Suprapubic skin (tissue), 4 donors: Measurements from ENCODE around the gene FSCN2. TPM values are rescaled to one million over a fixed set of nuclear protein-coding genes. Genes with fewer than 3 reads are reported as not detected.
A peak's percentile ranks its signal among the peaks of the same experiment; 100 is the strongest.

ENCODE experiments used
- DNase-seq, 2 donors: peaks; one replicate each; pipeline ENCODE4 v3.0.0-alpha.2; 2019; ENCODE audit warnings: low spot score in 2 of 2
- H3K27ac ChIP-seq: fragments of 200-600 bp; sonication (generic); one replicate; pipeline ENCODE4 v1.5.1; 2019
- H3K27me3 ChIP-seq: fragments of 200-600 bp; sonication (generic); one replicate; pipeline ENCODE4 v1.5.1; 2019
- H3K36me3 ChIP-seq: fragments of 200-600 bp; sonication (generic); one replicate; pipeline ENCODE4 v1.5.1; 2019
- H3K4me1 ChIP-seq: fragments of 200-600 bp; sonication (generic); one replicate; pipeline ENCODE4 v1.5.1; 2019
- H3K4me3 ChIP-seq: fragments of 200-600 bp; sonication (generic); one replicate; pipeline ENCODE4 v1.5.1; 2019; ENCODE audit warnings: mild to moderate bottlenecking
- H3K9me3 ChIP-seq: fragments of 200-600 bp; sonication (generic); one replicate; pipeline ENCODE4 v1.5.1; 2019
- CTCF ChIP-seq, 2 donors: fragments of 200-600 bp in 1 of 2; fragments of 450-650 bp in 1 of 2; sonication (generic) in 1 of 2; IDR thresholded peaks; one replicate each; pipeline ENCODE4 v1.5.1; 2016 to 2019; ENCODE audit warnings: antibody characterized with exemption in 2 of 2, mild to moderate bottlenecking in 1 of 2, moderate library complexity in 1 of 2
- EP300 ChIP-seq: sonication (generic); formaldehyde crosslinking; IDR thresholded peaks from one replicate; pipeline ENCODE4 v1.6.1; 2017; ENCODE audit warnings: antibody characterized with exemption
- POLR2A ChIP-seq, 2 donors: fragments of 450-650 bp; IDR thresholded peaks; one replicate each; pipeline ENCODE4 v1.6.1; 2017; ENCODE audit warnings: antibody characterized with exemption in 2 of 2, mild to moderate bottlenecking in 2 of 2, moderate library complexity in 2 of 2
- POLR2AphosphoS5 ChIP-seq, 3 donors: sonication (generic); formaldehyde crosslinking; IDR thresholded peaks; one replicate each; pipeline ENCODE4 v1.6.1; 2017; ENCODE audit warnings: antibody characterized with exemption in 3 of 3
- WGBS: methylation state at CpG from one replicate; pipeline ENCODE4 v1.1.5; 2018; 5-methylcytosine and 5-hydroxymethylcytosine counted together
- total RNA-seq, 4 donors: library from RNA; depleted of rRNA; stranded (reverse); fragments of >200 nt; gene quantifications; one replicate each; pipeline ENCODE4 v1.1.0, GENCODE V29; 2016

Gene FSCN2
- total RNA-seq, 4 donors from 2014 or later = 0.52 to 4.7 (median 3.3) TPM

GRCh38 chr17:81502471-81503017 lies 25.6 kb upstream of the FSCN2 start:
- 77% methylated on average over 8 of the region's 12 CpGs for WGBS
- H3K4me1 ChIP-seq = no peaks in the 10 kb centered on the region
- TF ChIP-seq POLR2A (IDR thresholded peaks at IDR 0.05) (no peak), EP300 (no peak), CTCF (IDR thresholded peaks at IDR 0.05) (no peak), POLR2AphosphoS5 (IDR thresholded peaks at IDR 0.05) (no peak)
- H3K4me3 ChIP-seq = no peak overlapping the region
- no peak for DNase-seq
- no peaks in the 10 kb centered on the region for H3K9me3 ChIP-seq
- H3K27me3 ChIP-seq = no peaks in the 10 kb centered on the region
- H3K36me3 ChIP-seq = no peaks in the 10 kb centered on the region
- H3K27ac ChIP-seq = no peak overlapping the region

- no peak overlapping the region for H3K27ac ChIP-seq
- H3K36me3 ChIP-seq = no peaks in the 10 kb centered on the region
- TF ChIP-seq POLR2A (IDR thresholded peaks at IDR 0.05) (no peak), CTCF (IDR thresholded peaks at IDR 0.05) (no peak), EP300 (no peak), POLR2AphosphoS5 (IDR thresholded peaks at IDR 0.05) (no peak)
- peaks cover 3% of the 10 kb centered on the region for H3K4me1 ChIP-seq
- no peak for DNase-seq
- H3K9me3 ChIP-seq = no peaks in the 10 kb centered on the region
- no peak overlapping the region for H3K4me3 ChIP-seq
- H3K27me3 ChIP-seq = no peaks in the 10 kb centered on the region
Observed at GRCh38 chr17:81503619-81504018, 24.6 kb upstream of the FSCN2 start.

DNA sequence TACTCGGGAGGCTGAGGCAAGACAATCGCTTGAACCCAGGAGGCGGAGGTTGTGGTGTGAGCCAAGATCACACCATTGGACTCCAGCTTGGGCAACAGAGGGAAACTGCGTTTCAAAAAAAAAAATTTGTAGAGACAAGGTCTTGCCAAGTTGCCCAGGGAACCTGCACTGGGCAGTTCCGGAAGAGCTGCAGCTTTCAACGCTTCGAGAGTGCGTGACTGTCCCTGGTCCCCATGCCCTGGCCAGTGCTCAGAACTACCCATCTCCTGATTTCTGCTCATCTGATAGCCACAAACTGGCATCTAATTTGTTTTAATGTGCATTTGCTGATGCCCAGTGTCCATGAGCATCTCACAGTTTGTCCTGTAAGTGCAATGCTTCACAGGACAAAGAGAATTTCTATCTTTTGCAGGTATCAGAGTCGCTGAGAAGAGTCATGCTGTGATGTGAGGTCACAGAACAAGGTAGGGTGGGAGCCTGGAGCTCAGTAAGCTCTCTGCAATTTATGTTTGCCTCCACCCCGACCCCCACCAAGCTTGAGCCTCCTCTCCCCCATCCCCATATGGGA lies 19.5 kb upstream of the FSCN2 start:
- H3K4me1 ChIP-seq = peaks cover 36% of the 10 kb centered on the region
- no peak overlapping the region for H3K27ac ChIP-seq
- TF ChIP-seq EP300 = no peak
- TF ChIP-seq CTCF (IDR thresholded peaks at IDR 0.05) = no peak
- no peak for TF ChIP-seq POLR2AphosphoS5 (IDR thresholded peaks at IDR 0.05)
- no peak for TF ChIP-seq POLR2A (IDR thresholded peaks at IDR 0.05)
- H3K4me3 ChIP-seq = peak overlapping the region; percentile 96
- H3K36me3 ChIP-seq = peaks cover 20% of the 10 kb centered on the region
- H3K9me3 ChIP-seq = no peaks in the 10 kb centered on the region
- WGBS = 56% methylated on average over 10 of the region's 10 CpGs
- no peaks in the 10 kb centered on the region for H3K27me3 ChIP-seq
- no peak for DNase-seq

DNA sequence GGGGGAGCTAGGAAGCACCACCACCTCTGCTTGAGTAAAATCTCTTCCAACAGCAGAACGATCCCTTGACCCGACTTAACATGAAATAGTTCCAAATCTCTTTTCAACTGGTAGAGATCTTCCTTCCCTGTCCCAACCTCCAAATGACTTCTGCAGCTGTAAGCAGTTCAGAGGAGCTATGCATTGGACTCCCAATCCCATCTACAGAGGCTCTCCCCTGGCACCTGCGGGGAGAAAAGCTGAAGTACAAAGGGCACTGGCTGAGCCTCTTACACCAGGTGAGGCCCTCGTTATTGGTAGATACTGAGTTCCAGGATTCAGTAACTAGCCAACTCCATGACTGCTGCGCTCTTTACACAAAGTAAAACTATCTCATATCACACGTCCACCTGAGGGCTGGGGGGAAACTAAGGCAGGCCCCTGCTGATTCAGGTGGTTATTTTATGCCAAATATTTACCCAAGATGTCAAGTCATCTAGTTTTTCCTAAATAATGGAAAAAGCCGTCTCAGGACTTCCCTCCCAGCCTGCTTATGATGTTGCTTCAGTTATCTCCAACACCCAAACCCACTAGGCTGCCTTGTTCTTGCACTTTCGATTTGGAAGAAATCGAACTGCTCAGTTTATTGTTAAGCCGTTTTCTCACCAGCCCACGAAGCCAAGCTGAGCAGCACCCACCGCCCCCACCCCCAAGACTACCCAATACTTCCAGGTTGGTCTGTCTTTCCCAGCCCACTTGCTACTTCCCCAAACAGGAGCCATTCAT lies 18.8 kb upstream of the FSCN2 start:
- no peak for DNase-seq
- peaks cover 42% of the 10 kb centered on the region for H3K4me1 ChIP-seq
- no peaks in the 10 kb centered on the region for H3K27me3 ChIP-seq
- no peak overlapping the region for H3K27ac ChIP-seq
- 22% methylated on average over 12 of the region's 12 CpGs for WGBS
- H3K4me3 ChIP-seq = peak overlapping the region; percentile 96
- TF ChIP-seq CTCF (IDR thresholded peaks at IDR 0.05) = no peak
- TF ChIP-seq POLR2A (IDR thresholded peaks at IDR 0.05) = no peak
- no peak for TF ChIP-seq POLR2AphosphoS5 (IDR thresholded peaks at IDR 0.05)
- TF ChIP-seq EP300 = no peak
- no peaks in the 10 kb centered on the region for H3K9me3 ChIP-seq
- H3K36me3 ChIP-seq = peaks cover 20% of the 10 kb centered on the region
